PC-3 (cell line): ENCODE results near the gene PHACTR2. TPM values are rescaled to one million over a fixed set of nuclear protein-coding genes. Genes with fewer than 3 reads are reported as not detected.

Experiments used
- ATAC-seq: fragments of 200-7000 bp; cut with Tn5 transposase; 2 replicates; pipeline ENCODE4 v1.9.1; 2020; ENCODE audit warnings: mild to moderate bottlenecking, moderate library complexity
- BruUV-seq: library from RNA; stranded (reverse); fragments of 400-500 nt; replicated peaks from 2 replicates; lab custom pipeline; 2021; lab: Mats Ljungman, UMichigan
- CTCF ChIA-PET: fragments of 300-600 bp; sonication (Branson Sonifier 250); formaldehyde crosslinking; loops from one replicate; lab custom pipeline; 2022; ENCODE audit warnings: antibody characterized with exemption; lab: Charles Lee
- POLR2A ChIA-PET: fragments of 300-600 bp; sonication (Branson Sonifier 250); formaldehyde crosslinking; loops from one replicate; lab custom pipeline; 2022; ENCODE audit warnings: antibody characterized with exemption; ENCODE audit not compliant: unreplicated experiment; lab: Charles Lee
- DNase-seq: peaks from one replicate; pipeline ENCODE4 v3.0.0-alpha.2; 2015
- H2AFZ ChIP-seq: fragments of 300-600 bp; sonication (generic); 2 replicates; pipeline ENCODE4 v1.6.0; 2016; ENCODE audit warnings: antibody characterized with exemption, low read length
- H3F3A ChIP-seq: fragments of 300-600 bp; sonication (generic); one replicate; pipeline ENCODE4 v1.6.0; 2017; ENCODE audit warnings: antibody characterized with exemption, low read length, control low read depth, mild to moderate bottlenecking; ENCODE audit not compliant: unreplicated experiment
- H3K27ac ChIP-seq: fragments of 300-600 bp; sonication (generic); 2 replicates; pipeline ENCODE4 v1.5.1; 2016; ENCODE audit warnings: mild to moderate bottlenecking, low read length
- H3K27me3 ChIP-seq: fragments of 300-600 bp; sonication (generic); 2 replicates; pipeline ENCODE4 v1.6.1; 2016; ENCODE audit warnings: low read length, mixed read lengths
- H3K36me3 ChIP-seq: fragments of 300-600 bp; sonication (generic); 2 replicates; pipeline ENCODE4 v1.6.1; 2016; ENCODE audit warnings: low read depth, mixed run types, low read length, mixed read lengths
- H3K4me1 ChIP-seq: fragments of 300-600 bp; sonication (generic); 2 replicates; pipeline ENCODE4 v1.5.1; 2016; ENCODE audit warnings: low read length; ENCODE audit not compliant: insufficient read depth
- H3K4me2 ChIP-seq: fragments of 300-600 bp; sonication (generic); 2 replicates; pipeline ENCODE4 v1.6.0; 2016; ENCODE audit warnings: low read length
- H3K4me3 ChIP-seq: fragments of 300-600 bp; sonication (generic); 2 replicates; pipeline ENCODE4 v1.5.1; 2016; ENCODE audit warnings: mild to moderate bottlenecking, low read length, mixed read lengths
- H3K79me2 ChIP-seq: fragments of 300-600 bp; sonication (generic); 2 replicates; pipeline ENCODE4 v1.6.1; 2017; ENCODE audit warnings: low read length, mixed read lengths
- H3K9ac ChIP-seq: fragments of 300-600 bp; sonication (generic); 2 replicates; pipeline ENCODE4 v1.6.0; 2016; ENCODE audit warnings: mild to moderate bottlenecking, low read length
- H3K9me2 ChIP-seq: fragments of 300-600 bp; sonication (generic); replicated peaks from 2 replicates; pipeline ENCODE4 v1.6.1; 2016; ENCODE audit warnings: mixed run types, low read length, mixed read lengths
- H3K9me3 ChIP-seq: fragments of 300-600 bp; sonication (generic); 2 replicates; pipeline ENCODE4 v1.6.1; 2016; ENCODE audit warnings: low read length, mixed read lengths
- H4K20me1 ChIP-seq: fragments of 300-600 bp; sonication (generic); 2 replicates; pipeline ENCODE4 v1.6.1; 2016; ENCODE audit warnings: low read length, mixed read lengths
- EZH2 ChIP-seq: fragments of 300-600 bp; sonication (generic); IDR thresholded peaks from one replicate; pipeline ENCODE4 v1.6.1; 2017; ENCODE audit warnings: antibody characterized with exemption, mild to moderate bottlenecking, low read length; ENCODE audit not compliant: unreplicated experiment
- EZH2phosphoT487 ChIP-seq: fragments of 300-600 bp; sonication (generic); IDR thresholded peaks from 2 replicates; pipeline ENCODE4 v1.6.1; 2018; ENCODE audit warnings: mild to moderate bottlenecking, antibody characterized with exemption, low read length, borderline replicate concordance
- intact Hi-C: fragments of 100-400 bp; cut with micrococcal nuclease; formaldehyde crosslinking; loops from 2 replicates; pipeline ENCODE4 v1.9.0; 2023
- total RNA-seq: library from RNA; depleted of rRNA; stranded (reverse); fragments of >200 nt; gene quantifications from 2 replicates; pipeline ENCODE4 v1.2.3, GENCODE V29; 2014
- TF ChIP-seq, protein P1 (sequence below): fragments of 300-600 bp; sonication (generic); conservative IDR thresholded peaks from 2 replicates; pipeline ENCODE4 v1.5.1; 2017; ENCODE audit warnings: antibody characterized with exemption, low read depth, mild to moderate bottlenecking, low read length

The PHACTR2 gene
- total RNA-seq, 1 experiment from 2014 or later = 19.4 TPM

- intact Hi-C loops = no loop called here
- no peaks in the 10 kb centered on the region for H3K36me3 ChIP-seq
- H3F3A ChIP-seq = no peaks in the 10 kb centered on the region
- H3K4me2 ChIP-seq = no peak overlapping the region
- BruUV-seq = no TSS peak
- no peak overlapping the region for H3K4me3 ChIP-seq
- ChIA-PET POLR2A (no interaction called here), CTCF (no interaction called here)
- DNase-seq (no peak), ATAC-seq (no peak)
- no peak overlapping the region for H3K27ac ChIP-seq
- H3K9me2 ChIP-seq = no peaks in the 10 kb centered on the region
- TF ChIP-seq EZH2 (no peak), EZH2phosphoT487 (no peak)
- TF ChIP-seq, protein P1, sequence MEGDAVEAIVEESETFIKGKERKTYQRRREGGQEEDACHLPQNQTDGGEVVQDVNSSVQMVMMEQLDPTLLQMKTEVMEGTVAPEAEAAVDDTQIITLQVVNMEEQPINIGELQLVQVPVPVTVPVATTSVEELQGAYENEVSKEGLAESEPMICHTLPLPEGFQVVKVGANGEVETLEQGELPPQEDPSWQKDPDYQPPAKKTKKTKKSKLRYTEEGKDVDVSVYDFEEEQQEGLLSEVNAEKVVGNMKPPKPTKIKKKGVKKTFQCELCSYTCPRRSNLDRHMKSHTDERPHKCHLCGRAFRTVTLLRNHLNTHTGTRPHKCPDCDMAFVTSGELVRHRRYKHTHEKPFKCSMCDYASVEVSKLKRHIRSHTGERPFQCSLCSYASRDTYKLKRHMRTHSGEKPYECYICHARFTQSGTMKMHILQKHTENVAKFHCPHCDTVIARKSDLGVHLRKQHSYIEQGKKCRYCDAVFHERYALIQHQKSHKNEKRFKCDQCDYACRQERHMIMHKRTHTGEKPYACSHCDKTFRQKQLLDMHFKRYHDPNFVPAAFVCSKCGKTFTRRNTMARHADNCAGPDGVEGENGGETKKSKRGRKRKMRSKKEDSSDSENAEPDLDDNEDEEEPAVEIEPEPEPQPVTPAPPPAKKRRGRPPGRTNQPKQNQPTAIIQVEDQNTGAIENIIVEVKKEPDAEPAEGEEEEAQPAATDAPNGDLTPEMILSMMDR = no peak
- H3K27me3 ChIP-seq = no peaks in the 10 kb centered on the region
- H4K20me1 ChIP-seq = no peaks in the 10 kb centered on the region
- no peaks in the 10 kb centered on the region for H3K79me2 ChIP-seq
- H3K4me1 ChIP-seq = no peaks in the 10 kb centered on the region
- H3K9ac ChIP-seq = no peak overlapping the region
- H3K9me3 ChIP-seq = no peaks in the 10 kb centered on the region
- no peak overlapping the region for H2AFZ ChIP-seq
Observed at GRCh38 chr6:143765422-143766184, 87.8 kb downstream of the PHACTR2 start.

DNA sequence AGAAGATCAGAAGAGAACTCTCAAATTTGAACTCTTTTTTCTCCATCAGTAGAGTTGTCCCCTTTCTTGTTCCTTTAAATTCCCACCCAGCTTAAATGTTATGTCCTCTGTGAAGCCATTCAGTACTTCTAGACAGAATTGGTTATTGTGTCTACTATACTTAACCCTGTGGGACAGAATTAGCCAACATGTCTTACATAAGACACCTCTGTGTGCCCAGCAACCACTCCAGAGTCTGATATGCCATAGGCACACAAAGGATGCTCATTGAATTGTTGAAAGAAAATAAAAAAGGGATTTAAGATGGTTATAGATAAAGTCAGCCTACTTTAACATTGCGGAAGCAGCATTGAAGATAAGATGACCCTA lies 88.4 kb downstream of the PHACTR2 start:
- ChIA-PET CTCF (no interaction called here), POLR2A (no interaction called here)
- DNase-seq (no peak), ATAC-seq (no peak)
- Histone ChIP-seq H3K79me2 (no peaks in the 10 kb centered on the region), H3K9me3 (no peaks in the 10 kb centered on the region), H3K4me2 (no peak overlapping the region), H3K9me2 (no peaks in the 10 kb centered on the region), H3K27ac (no peak overlapping the region), H3K4me1 (no peaks in the 10 kb centered on the region), H3F3A (no peaks in the 10 kb centered on the region), H3K4me3 (no peak overlapping the region), H2AFZ (no peak overlapping the region), H3K36me3 (no peaks in the 10 kb centered on the region), H4K20me1 (no peaks in the 10 kb centered on the region), H3K27me3 (no peaks in the 10 kb centered on the region), H3K9ac (no peak overlapping the region)
- intact Hi-C loops = no loop called here
- no TSS peak for BruUV-seq
- TF ChIP-seq EZH2 = no peak
- TF ChIP-seq, protein P1 = no peak

- H3K27ac ChIP-seq = no peak overlapping the region
- CTCF ChIA-PET = no interaction called here
- H3K4me1 ChIP-seq = no peaks in the 10 kb centered on the region
- BruUV-seq = no TSS peak
- ATAC-seq (no peak), DNase-seq (no peak)
- no peak overlapping the region for H3K4me3 ChIP-seq
- H3K36me3 ChIP-seq = no peaks in the 10 kb centered on the region
- H3K79me2 ChIP-seq = no peaks in the 10 kb centered on the region
- intact Hi-C loops = no loop called here
- POLR2A ChIA-PET = no interaction called here
- H3K9ac ChIP-seq = no peak overlapping the region
- H2AFZ ChIP-seq = no peak overlapping the region
- H3K9me2 ChIP-seq = no peaks in the 10 kb centered on the region
- H3F3A ChIP-seq = no peaks in the 10 kb centered on the region
- no peak overlapping the region for H3K4me2 ChIP-seq
- no peak for TF ChIP-seq EZH2
- TF ChIP-seq, protein P1 = no peak
- no peak for TF ChIP-seq EZH2phosphoT487
- no peaks in the 10 kb centered on the region for H4K20me1 ChIP-seq
- no peaks in the 10 kb centered on the region for H3K27me3 ChIP-seq
- no peaks in the 10 kb centered on the region for H3K9me3 ChIP-seq
Observed at GRCh38 chr6:143767433-143767832, 89.7 kb downstream of the PHACTR2 start.
